Activated gamma-delta T cell treated with Interleukin-2 at 50 U/mL for 16 hours (primary cell): ENCODE data around the gene SEL1L3.

Source experiments
- DNase-seq: peaks from one replicate; pipeline ENCODE4 v3.0.0-alpha.2; 2020

Gene SEL1L3

GRCh38 chr4:25786497-25787065 is 76.2 kb downstream of the SEL1L3 start:
- no peak for DNase-seq

- no peak for DNase-seq
Measured at GRCh38 chr4:25783943-25784342, 78.8 kb downstream of the SEL1L3 start.

GRCh38 chr4:25783126-25783525 is 79.7 kb downstream of the SEL1L3 start:
- no peak for DNase-seq

GRCh38 chr4:25782482-25782881 is 80.3 kb downstream of the SEL1L3 start:
- no peak for DNase-seq

GRCh38 chr4:25779021-25779420 is 83.8 kb downstream of the SEL1L3 start:
- no peak for DNase-seq

- no peak for DNase-seq
Measured at GRCh38 chr4:25776795-25777194, 86.0 kb downstream of the SEL1L3 start.

- DNase-seq: no peak
Measured at GRCh38 chr4:25775166-25775565, 87.6 kb downstream of the SEL1L3 start.

GRCh38 chr4:25773358-25773757 is 89.4 kb downstream of the SEL1L3 start:
- no peak for DNase-seq

- DNase-seq: no peak
Measured at GRCh38 chr4:25771672-25772071, 91.1 kb downstream of the SEL1L3 start.

- no peak for DNase-seq
Measured at GRCh38 chr4:25770847-25771246, 91.9 kb downstream of the SEL1L3 start.

GRCh38 chr4:25769251-25769650 is 93.5 kb downstream of the SEL1L3 start:
- DNase-seq: no peak

- DNase-seq: no peak
Measured at GRCh38 chr4:25767877-25768725, 94.7 kb downstream of the SEL1L3 start.

- DNase-seq: no peak
Measured at GRCh38 chr4:25760518-25761157, 102.2 kb downstream of the SEL1L3 start.

GRCh38 chr4:25760048-25760447 is 102.7 kb downstream of the SEL1L3 start:
- no peak for DNase-seq

- DNase-seq: no peak
Measured at GRCh38 chr4:25759101-25759500, 103.7 kb downstream of the SEL1L3 start.

GRCh38 chr4:25757452-25757851 is 105.3 kb downstream of the SEL1L3 start:
- no peak for DNase-seq

- DNase-seq: no peak
Measured at GRCh38 chr4:25756503-25756902, 106.3 kb downstream of the SEL1L3 start.

- DNase-seq: no peak
Measured at GRCh38 chr4:25755911-25756310, 106.9 kb downstream of the SEL1L3 start.

- no peak for DNase-seq
Measured at GRCh38 chr4:25753239-25753638, 109.5 kb downstream of the SEL1L3 start.

GRCh38 chr4:25750874-25751273 is 111.9 kb downstream of the SEL1L3 start:
- no peak for DNase-seq

- no peak for DNase-seq
Measured at GRCh38 chr4:25749150-25749794, 113.5 kb downstream of the SEL1L3 start.

GRCh38 chr4:25743971-25744370 is 118.8 kb downstream of the SEL1L3 start:
- no peak for DNase-seq

GRCh38 chr4:25729564-25729963 is 133.2 kb downstream of the SEL1L3 start:
- no peak for DNase-seq

- no peak for DNase-seq
Measured at GRCh38 chr4:25728886-25729285, 133.9 kb downstream of the SEL1L3 start.
